HAP-1 (cell line): ENCODE measurements around the gene CCDC146.
"Not testable (repeated sequence)": the region's sequence is repeated elsewhere in the genome, so short reads cannot be mapped to it uniquely, and the experiment has no call there.

Source experiments
- DNase-seq, 2 experiments: peaks; one replicate each; pipeline ENCODE4 v3.0.0-alpha.2; 2016 to 2020; ENCODE audit warnings: low spot score in 2 of 2
- H3K27me3 ChIP-seq: fragments of 250-450 bp; sonication (Bioruptor Pico); 2 replicates; pipeline ENCODE4 v1.5.1; 2020; ENCODE audit warnings: low read depth, mild to moderate bottlenecking, moderate library complexity
- H3K36me3 ChIP-seq: fragments of 250-450 bp; sonication (Bioruptor Pico); replicated peaks from 2 replicates; pipeline ENCODE4 v1.5.1; 2020; ENCODE audit warnings: mild to moderate bottlenecking
- H3K4me1 ChIP-seq: fragments of 250-450 bp; sonication (Bioruptor Pico); 2 replicates; pipeline ENCODE4 v1.5.1; 2020; ENCODE audit warnings: mild to moderate bottlenecking
- H3K4me3 ChIP-seq: fragments of 250-450 bp; sonication (Bioruptor Pico); 2 replicates; pipeline ENCODE4 v1.5.1; 2020; ENCODE audit warnings: mild to moderate bottlenecking, moderate library complexity
- H3K9me3 ChIP-seq: fragments of 250-450 bp; sonication (Bioruptor Pico); 2 replicates; pipeline ENCODE4 v1.5.1; 2020; ENCODE audit warnings: mild to moderate bottlenecking, moderate library complexity
- in situ Hi-C: fragments of 300-500 bp; cut with MboI; formaldehyde crosslinking; loops from 3 replicates; pipeline ENCODE4 v1.14.3; 2020; ENCODE audit warnings: low sequenced_read_pairs, inconsistent platforms, mixed read lengths

Gene CCDC146

DNA sequence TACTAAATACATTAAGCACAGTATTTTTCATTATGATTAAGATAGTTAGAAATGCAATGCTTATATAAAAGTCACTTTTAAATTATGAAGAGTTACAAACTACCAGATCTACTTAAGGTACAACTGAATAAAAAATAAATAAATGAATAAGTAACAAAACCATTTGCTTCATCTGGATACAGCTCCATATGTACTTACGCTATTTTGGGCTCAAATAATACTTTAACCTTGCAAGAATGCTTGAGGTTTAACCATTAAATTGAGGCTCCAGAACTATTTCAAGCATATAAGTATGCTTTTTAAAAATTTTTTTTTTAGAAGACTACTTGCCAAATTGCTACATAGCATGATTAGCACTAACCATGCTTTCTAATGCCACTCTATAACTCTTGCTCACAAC lies 14.1 kb upstream of the CCDC146 start:
- H3K36me3 ChIP-seq, H3K4me3 ChIP-seq, H3K27me3 ChIP-seq, DNase-seq, in situ Hi-C loops, H3K4me1 ChIP-seq, H3K9me3 ChIP-seq: not testable (repeated sequence)

DNA sequence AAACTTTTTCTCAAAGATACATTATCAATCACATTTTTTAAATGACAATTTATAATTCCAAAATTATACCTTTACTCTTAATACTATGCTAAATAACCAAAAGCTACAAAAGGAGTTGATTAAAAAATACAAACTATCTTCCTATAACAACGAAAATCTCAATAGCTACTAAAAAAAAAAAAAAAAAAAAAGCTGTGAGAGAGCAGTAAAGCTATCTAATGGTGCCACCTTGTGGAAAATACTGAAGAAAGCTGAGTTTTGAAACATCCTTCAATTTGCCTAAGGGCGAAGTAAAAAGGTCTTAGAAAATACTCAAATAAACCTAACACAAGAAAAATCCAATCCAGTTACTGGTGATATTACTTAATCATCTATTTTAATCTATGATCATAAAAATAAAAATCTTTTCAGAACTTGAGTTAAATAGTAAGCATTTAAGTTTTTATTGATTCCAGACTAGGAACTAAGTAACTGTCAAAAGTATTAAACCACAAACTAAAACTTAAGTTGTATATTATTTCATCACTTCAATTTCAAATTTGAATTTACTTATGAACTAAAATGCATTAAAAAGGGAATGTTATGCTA lies 9.6 kb upstream of the CCDC146 start:
- H3K36me3 ChIP-seq, in situ Hi-C loops, H3K27me3 ChIP-seq, H3K9me3 ChIP-seq, DNase-seq, H3K4me1 ChIP-seq, H3K4me3 ChIP-seq: not testable (repeated sequence)

DNA sequence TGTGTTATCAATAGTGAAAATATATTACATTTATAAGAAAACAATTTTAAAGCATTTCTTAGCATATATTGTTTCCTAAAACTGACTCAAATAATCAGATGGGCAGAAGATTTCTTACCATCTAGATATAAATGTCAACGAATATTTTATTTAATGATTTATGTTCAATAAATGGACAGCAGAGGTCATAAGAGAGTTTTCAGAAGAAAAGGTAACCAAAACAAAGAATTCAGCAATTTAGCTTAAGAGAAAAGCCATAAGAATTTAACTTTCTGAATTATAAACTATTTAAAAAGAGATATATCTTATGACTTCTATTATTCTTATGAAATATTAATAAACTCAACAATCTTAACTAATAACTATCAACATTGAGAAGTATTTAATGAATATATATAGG lies 3.1 kb downstream of the CCDC146 start:
- H3K27me3 ChIP-seq, H3K36me3 ChIP-seq, in situ Hi-C loops, DNase-seq, H3K4me1 ChIP-seq, H3K4me3 ChIP-seq, H3K9me3 ChIP-seq: not testable (repeated sequence)

DNA sequence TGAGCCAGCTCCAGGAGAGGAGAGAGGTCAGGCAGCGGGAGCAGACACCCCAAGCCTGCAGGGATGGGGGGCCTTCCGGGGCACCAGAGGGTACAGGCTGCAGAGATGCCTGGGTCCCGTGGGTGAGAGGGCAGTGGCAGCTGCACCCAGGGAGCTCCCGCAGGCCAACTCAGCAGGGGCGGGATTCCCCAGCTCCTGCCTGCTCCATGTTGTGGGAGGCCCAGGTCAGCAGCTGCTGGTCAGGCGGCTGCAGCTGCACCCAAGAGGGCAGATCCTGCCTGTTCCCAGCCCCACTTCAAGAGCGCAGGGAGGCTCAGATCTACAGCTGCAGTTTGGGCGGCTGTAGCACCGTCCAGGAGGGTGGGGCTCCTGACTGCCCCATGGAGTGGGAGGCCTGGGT lies 4.6 kb downstream of the CCDC146 start:
- H3K9me3 ChIP-seq, H3K36me3 ChIP-seq, in situ Hi-C loops, H3K4me3 ChIP-seq, DNase-seq, H3K4me1 ChIP-seq, H3K27me3 ChIP-seq: not testable (repeated sequence)

DNA sequence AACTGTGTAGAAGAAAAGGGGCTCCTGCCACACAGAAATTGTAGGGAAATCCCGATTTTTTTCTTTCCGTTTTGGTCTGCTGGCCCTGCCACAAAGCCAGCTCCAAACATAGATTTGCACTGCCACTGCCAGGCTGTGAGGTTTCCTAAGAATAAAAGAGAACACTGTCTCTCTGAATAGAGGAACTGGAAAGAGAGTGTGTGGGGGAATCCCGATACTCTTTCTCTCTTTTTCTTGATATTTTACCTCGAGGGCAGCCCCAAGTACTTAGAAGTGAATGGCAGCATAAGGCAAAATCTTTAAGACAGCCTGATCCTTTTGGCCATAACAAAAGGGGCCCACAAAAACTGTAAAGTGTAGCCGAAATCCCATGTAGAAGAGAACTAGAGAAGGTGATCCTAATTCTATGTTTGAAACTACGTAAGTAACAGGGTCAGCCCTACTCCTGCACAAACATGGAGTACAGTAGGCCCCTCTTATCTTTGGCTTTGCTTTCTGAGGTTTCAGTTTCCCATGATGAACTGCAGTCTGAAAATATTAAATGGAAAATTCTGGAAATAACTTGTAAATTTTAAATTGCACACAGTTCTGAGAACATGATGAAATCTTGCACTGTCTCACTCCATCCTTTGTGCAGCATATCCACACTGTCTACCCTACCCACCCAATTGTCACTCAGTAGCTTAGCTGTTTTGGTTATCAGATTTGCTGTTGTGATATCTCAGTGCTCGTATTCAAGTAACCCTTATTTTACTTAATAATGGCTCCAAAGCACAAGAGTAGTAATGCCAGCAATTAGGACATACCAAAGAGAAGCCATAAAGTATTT lies 6.4 kb downstream of the CCDC146 start:
- DNase-seq, H3K27me3 ChIP-seq, H3K9me3 ChIP-seq, H3K4me1 ChIP-seq, H3K36me3 ChIP-seq, in situ Hi-C loops, H3K4me3 ChIP-seq: not testable (repeated sequence)

DNA sequence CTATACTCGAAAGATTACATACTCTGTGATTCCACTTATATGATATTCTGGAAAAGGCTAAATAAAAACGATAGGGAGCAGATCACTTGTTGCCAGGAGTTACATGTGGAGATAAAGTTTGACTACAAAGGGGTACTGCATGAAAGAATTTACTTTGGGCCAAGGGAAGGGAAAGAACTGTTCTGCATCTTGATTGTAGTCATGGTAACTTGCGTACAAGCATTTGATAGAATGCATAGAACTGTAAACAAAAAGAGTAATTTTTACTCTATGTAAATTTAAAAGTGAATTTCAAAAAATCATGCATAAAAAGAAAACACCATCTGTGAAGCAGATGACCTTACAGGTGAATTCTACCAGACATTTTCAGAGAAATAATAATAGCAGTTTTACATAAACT lies 9.4 kb downstream of the CCDC146 start:
- H3K9me3 ChIP-seq, H3K4me1 ChIP-seq, H3K4me3 ChIP-seq, H3K27me3 ChIP-seq, H3K36me3 ChIP-seq, in situ Hi-C loops, DNase-seq: not testable (repeated sequence)

DNA sequence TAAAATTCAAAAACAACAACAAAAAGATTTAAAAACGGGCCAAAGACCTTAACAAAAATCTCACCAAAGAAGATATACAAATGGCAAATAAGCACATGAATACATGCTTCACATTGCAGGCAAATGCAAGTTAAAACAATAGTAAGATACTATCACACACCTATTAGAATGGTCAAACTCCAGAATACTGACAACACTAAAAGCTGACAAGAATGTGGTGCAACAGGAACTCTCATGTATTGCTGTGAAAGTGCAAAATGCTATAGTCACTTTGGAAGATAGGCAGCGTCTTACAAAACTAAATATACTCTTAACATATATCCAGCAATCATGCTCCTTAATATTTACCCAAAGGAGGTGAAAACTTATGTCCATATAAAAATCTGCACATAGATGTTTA lies 16.3 kb downstream of the CCDC146 start:
- H3K4me3 ChIP-seq, H3K9me3 ChIP-seq, H3K36me3 ChIP-seq, H3K4me1 ChIP-seq, in situ Hi-C loops, DNase-seq, H3K27me3 ChIP-seq: not testable (repeated sequence)

DNA sequence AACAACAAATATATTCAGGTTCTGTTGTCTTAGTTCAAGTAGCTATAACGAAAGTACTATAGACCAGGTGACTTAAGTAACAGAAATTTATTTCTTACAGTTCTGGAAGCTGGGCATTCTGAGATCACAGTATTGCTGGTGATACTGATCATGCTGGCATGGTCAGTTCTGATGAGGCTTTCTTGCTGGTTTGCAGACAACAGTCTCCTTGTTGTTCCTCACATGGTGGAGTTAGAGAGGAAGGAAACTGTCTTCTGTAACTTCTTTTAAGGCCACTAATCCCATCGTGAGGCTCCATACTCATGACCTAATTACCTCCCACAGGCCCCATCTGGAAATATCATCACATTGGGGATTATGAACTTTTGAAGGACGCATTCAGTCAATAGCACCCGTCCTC lies 17.9 kb downstream of the CCDC146 start:
- DNase-seq, in situ Hi-C loops, H3K36me3 ChIP-seq, H3K27me3 ChIP-seq, H3K9me3 ChIP-seq, H3K4me3 ChIP-seq, H3K4me1 ChIP-seq: not testable (repeated sequence)

DNA sequence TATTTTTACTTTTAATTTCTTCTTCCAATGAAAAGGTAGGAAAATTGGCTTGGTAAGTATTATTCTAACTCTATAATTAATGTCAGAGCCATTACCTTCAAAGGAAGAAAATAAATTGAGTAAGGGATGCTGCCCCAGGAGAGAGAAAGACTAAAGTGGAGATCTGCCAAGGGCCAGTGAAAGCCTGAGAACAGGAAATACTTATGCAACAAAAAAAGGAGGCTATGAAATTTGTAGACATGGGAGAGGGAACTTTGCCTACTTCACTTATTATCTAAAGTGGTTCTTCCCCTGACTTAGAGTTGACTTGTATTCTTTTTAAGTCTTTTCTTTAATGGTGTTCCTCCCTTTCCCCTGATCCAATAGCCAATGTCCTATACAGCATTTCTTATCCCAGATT lies 29.8 kb downstream of the CCDC146 start:
- in situ Hi-C loops, DNase-seq, H3K9me3 ChIP-seq: not testable (repeated sequence)

DNA sequence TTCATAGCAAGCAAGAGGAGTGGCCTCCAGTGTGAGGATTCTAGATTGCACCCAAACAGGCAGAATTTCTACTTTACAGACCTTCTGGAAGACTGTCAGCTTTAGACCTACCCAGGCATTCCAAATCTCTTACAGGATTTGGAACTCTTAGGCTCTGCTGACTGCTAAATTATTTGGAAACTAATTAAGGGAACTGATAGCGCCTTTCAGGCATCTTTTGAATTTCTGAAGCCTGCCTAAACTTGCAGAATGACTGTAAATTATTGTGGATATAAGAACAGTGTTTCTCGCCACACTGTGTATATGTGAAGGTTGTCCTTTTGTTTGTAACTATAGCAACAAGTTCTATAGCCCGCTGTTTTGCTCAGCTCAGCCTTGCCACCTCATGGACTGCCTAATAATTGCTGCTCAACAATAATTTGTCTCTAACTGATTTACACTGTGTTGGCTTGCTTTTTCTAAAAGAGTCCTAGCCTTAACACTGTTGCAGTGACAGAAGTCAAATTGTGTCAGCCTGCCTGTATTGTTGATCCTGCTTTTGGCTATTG lies 32.6 kb downstream of the CCDC146 start:
- H3K4me3 ChIP-seq, in situ Hi-C loops, H3K27me3 ChIP-seq, H3K36me3 ChIP-seq, H3K9me3 ChIP-seq, H3K4me1 ChIP-seq: not testable (repeated sequence)
- peak in 1 of 2 experiments; percentile 9 for DNase-seq

More for the DNA sequence above, 29.8 kb downstream of the CCDC146 start:
- H3K36me3 ChIP-seq, H3K4me3 ChIP-seq, H3K4me1 ChIP-seq, H3K27me3 ChIP-seq: not testable (repeated sequence)

DNA sequence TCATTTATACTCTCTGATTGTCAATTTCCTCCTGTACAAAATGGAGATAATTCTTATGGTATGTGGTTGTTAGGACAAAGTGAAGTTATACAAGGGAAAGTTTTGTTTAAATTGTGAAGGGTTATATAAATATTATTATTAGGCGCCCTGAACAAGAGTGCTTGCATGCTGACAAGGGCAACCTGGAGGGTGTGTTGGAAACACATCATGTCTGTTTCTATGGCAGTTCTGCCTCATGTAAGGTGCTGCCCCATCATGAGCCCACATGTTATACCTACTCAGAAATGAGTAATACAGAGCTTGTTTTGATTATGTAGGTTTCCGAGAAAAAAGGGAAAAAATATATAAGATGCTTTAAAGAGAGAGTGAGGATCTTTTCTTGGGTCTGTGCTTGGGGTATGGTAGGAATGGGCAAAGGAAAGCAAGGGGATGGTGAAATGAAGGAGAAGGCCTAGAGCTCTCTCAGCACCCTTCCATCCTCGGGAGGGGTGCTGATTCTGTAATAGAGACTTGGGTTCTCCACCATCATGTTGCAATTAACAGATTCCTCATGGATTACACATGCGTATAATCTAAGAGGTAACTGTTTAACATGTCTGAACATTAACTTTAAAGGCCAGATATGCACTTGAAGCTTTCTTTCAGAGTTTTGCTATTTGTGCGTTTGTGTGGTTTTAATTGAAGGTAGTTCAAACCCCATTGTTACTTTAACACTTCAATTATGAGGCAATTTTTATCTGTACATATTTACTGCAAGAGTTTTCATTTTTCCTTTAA lies 33.4 kb downstream of the CCDC146 start:
- H3K9me3 ChIP-seq, H3K27me3 ChIP-seq, in situ Hi-C loops, H3K4me3 ChIP-seq, H3K36me3 ChIP-seq, H3K4me1 ChIP-seq, DNase-seq: not testable (repeated sequence)

DNA sequence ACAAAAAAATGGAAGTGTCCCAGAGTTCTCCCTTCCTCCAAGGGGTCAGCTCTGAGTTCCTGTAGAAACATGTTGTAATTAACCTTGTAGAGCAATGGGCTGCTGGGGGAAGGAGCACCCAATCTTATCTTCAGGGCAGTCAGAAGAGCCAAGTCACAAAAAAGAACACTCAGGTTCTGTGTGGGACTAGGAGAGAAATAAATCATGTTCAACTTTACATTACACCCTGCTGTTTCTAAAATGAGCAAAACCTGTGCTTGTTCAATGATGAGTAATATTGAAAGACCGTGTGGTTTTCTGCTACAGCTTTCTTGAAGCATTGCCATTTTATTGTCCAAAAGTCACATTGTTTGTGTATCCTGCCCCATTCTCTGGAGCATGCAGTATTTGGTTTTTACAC lies 34.6 kb downstream of the CCDC146 start:
- H3K27me3 ChIP-seq, DNase-seq, H3K4me1 ChIP-seq, H3K9me3 ChIP-seq, H3K4me3 ChIP-seq, in situ Hi-C loops, H3K36me3 ChIP-seq: not testable (repeated sequence)

DNA sequence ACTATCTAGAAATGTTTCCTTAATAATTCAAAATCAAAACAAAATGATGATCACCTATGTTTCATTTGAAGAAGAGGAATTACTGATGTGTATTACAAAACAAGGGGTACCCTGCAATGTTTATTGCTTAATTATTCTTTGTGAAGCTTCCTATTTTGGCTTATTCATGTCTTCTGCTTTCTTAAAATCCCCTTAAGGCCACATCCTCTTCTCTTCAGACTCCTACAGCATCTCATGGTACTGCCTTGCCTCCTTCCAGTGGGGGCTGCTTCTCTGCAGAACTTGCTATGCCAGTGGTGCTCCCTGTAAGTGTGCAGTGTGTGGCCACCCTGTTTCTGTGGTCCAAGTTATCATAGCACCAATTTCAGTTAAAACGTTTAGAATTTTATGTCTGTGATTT lies 35.0 kb downstream of the CCDC146 start:
- in situ Hi-C loops: no loop called here
- H3K4me3 ChIP-seq: no peak overlapping the region
- no peaks in the 10 kb centered on the region for H3K4me1 ChIP-seq
- no peaks in the 10 kb centered on the region for H3K27me3 ChIP-seq
- no peaks in the 10 kb centered on the region for H3K9me3 ChIP-seq
- H3K36me3 ChIP-seq: no peaks in the 10 kb centered on the region
- no peak for DNase-seq

DNA sequence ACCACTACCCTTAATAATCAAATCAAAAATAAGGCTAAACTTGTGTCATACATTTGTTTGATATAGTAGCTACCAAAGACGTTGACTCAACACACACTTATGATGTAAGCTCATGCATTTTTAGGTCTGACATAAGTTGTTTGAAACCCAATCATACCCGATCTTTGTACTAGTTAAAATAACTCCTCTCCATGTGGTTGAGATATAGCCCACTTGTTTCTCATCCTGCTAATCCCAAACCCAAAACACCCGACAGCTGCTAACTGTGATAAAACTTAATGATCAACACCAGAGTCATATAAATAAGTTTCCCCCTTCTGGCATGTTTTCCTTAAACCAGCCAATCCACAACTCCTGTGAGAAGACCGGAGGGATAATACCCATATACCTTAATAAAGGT lies 48.7 kb downstream of the CCDC146 start:
- H3K4me3 ChIP-seq, DNase-seq, H3K27me3 ChIP-seq, in situ Hi-C loops, H3K4me1 ChIP-seq, H3K9me3 ChIP-seq, H3K36me3 ChIP-seq: not testable (repeated sequence)
